ENCODE results near the gene RNU7-1. TPM values are rescaled to one million over a fixed set of nuclear protein-coding genes. Genes with fewer than 3 reads are reported as not detected.

RNU7-1 gene
- total and polyA plus RNA-seq, 10 donors, result not detected

- intact Hi-C loops (cut with DNase I; ENCODE audit: low total_unique reads), result no loop called here
- no peak overlapping the region for H3K4me3 ChIP-seq
Measured at GRCh38 chr12:6925239-6925539, 18.4 kb upstream of the RNU7-1 start.

GRCh38 chr12:6925540-6926279 is 17.9 kb upstream of the RNU7-1 start:
- WGBS, 5 donors, result 50 to 67% (median 60%) methylated on average over 8 of the region's 8 CpGs
- H3K36me3 ChIP-seq, result peaks cover 0 to 7% (median 0%) of the 10 kb centered on the region in 6 donors
- TF ChIP-seq POLR2A (IDR thresholded peaks at IDR 0.05) (no peak), POLR2AphosphoS5 (IDR thresholded peaks at IDR 0.05) (peak; percentile 23 to 51 (median 49)), CTCF (IDR thresholded peaks at IDR 0.05 in 8 of 11, conservative IDR thresholded peaks at IDR 0.05 in 3 of 11) (peak in 1 of 11 experiments; percentile 7)
- peak; percentile 74 for DNase-seq
- intact Hi-C loops (cut with DNase I; ENCODE audit: low total_unique reads), result no loop called here
- H3K4me1 ChIP-seq, result peaks cover 20 to 88% (median 79%) of the 10 kb centered on the region in 6 donors
- H3K27me3 ChIP-seq (replicated peaks in 1 of 7), result peaks cover 0 to 18% (median 0%) of the 10 kb centered on the region in 7 donors
- H3K4me3 ChIP-seq, result peak overlapping the region in 5 of 8 donors; percentile 5 to 85 (median 61)
- no peaks in the 10 kb centered on the region for H3K9me3 ChIP-seq
- H3K27ac ChIP-seq, result peak overlapping the region; percentile 77 to 96 (median 90)

More at GRCh38 chr12:6925239-6925539, 18.4 kb upstream of the RNU7-1 start:
- no peak for TF ChIP-seq POLR2AphosphoS5 (IDR thresholded peaks at IDR 0.05)
- Histone ChIP-seq H3K27me3 (replicated peaks in 1 of 7) (peaks cover 0 to 18% (median 0%) of the 10 kb centered on the region in 7 donors), H3K4me1 (peaks cover 20 to 83% (median 76%) of the 10 kb centered on the region in 6 donors), H3K36me3 (peaks cover 0 to 7% (median 0%) of the 10 kb centered on the region in 6 donors), H3K27ac (peak overlapping the region in 7 of 8 donors; percentile 86 to 96 (median 91)), H3K9me3 (no peaks in the 10 kb centered on the region)
- WGBS, 5 donors, result 46 to 78% (median 62%) methylated on average over 1 of the region's 1 CpG
- DNase-seq, result no peak

- Histone ChIP-seq H3K36me3 (no peaks in the 10 kb centered on the region), H3K9me3 (no peaks in the 10 kb centered on the region), H3K4me1 (peaks cover 25 to 94% (median 78%) of the 10 kb centered on the region in 6 donors), H3K27me3 (replicated peaks in 1 of 7) (peaks cover 0 to 18% (median 0%) of the 10 kb centered on the region in 7 donors), H3K4me3 (peak within 1 kb of the TSS; percentile 47 to 85 (median 58)), H3K27ac (peak within 1 kb of the TSS; percentile 77 to 96 (median 90))
- 0 to 1% (median 0%) methylated on average over 38 to 66 of the region's 66 CpGs for WGBS, 5 donors
- intact Hi-C loops (cut with DNase I; ENCODE audit: low total_unique reads), result no loop called here
- TF ChIP-seq POLR2A (IDR thresholded peaks at IDR 0.05) (no peak), POLR2AphosphoS5 (IDR thresholded peaks at IDR 0.05) (peak; percentile 85 to 89 (median 89))
- peak; percentile 90 for DNase-seq
Measured at GRCh38 chr12:6927379-6928021, 16.1 kb upstream of the RNU7-1 start, which contains the start of gene ATN1. ATN1 (plus strand) TSS chr12:6927959; CDS start chr12:6934002, 6,043 bp downstream.

GRCh38 chr12:6928022-6928702 is 15.5 kb upstream of the RNU7-1 start:
- TF ChIP-seq POLR2AphosphoS5 (IDR thresholded peaks at IDR 0.05) (peak in 1 of 3 donors; percentile 6), CTCF (IDR thresholded peaks at IDR 0.05 in 8 of 11, conservative IDR thresholded peaks at IDR 0.05 in 3 of 11) (no peak)
- WGBS, 5 donors, result 0 to 1% (median 1%) methylated on average over 23 to 78 of the region's 79 CpGs
- Histone ChIP-seq H3K9me3 (no peaks in the 10 kb centered on the region), H3K36me3 (peaks cover 0 to 5% (median 0%) of the 10 kb centered on the region in 6 donors), H3K4me3 (peak overlapping the region; percentile 47 to 85 (median 58)), H3K27ac (peak overlapping the region; percentile 74 to 96 (median 90)), H3K27me3 (replicated peaks in 1 of 7) (peaks cover 0 to 18% (median 0%) of the 10 kb centered on the region in 7 donors), H3K4me1 (peaks cover 25 to 94% (median 75%) of the 10 kb centered on the region in 6 donors)
- peak; percentile 84 for DNase-seq
- intact Hi-C loops (cut with DNase I; ENCODE audit: low total_unique reads), result no loop called here

Measured in spleen (tissue), 11 donors.